ENCODE measurements around the gene GRIN2A.

DNA sequence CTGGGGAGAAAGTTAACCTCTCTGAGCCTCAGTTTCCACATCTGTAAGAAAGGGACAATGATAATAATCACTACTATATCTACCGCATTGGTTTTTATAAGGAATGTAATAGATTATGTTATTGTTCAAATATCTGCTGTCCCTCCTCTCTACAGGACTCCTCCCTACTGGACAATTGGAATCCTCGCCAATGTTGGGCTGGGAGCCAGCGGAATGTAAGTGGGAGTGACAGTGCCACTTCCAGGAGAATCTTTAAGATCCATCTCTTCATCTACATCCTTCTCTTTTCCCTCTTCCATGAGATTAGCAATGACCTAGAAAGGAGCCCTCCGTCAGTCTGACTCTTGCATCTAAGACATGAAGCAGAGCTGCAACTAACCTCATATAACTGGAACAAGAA, 95.1 kb downstream of the GRIN2A start:
- no peak for TF ChIP-seq MTA3 (CRISPR knock-in tag; IDR thresholded peaks at IDR 0.05)
- TF ChIP-seq ASH2L (IDR thresholded peaks at IDR 0.05; ENCODE audit: insufficient read length, low read depth, low read length) = no peak
- TF ChIP-seq REPIN1 (CRISPR knock-in tag; IDR thresholded peaks at IDR 0.05; ENCODE audit: borderline replicate concordance, low read depth) = no peak
- TF ChIP-seq ZNF510 (CRISPR knock-in tag; IDR thresholded peaks at IDR 0.05; ENCODE audit: low read depth) = no peak
- TF ChIP-seq TRIM24 (CRISPR knock-in tag; IDR thresholded peaks at IDR 0.05) = no peak
- no peak for TF ChIP-seq ZNF788 (CRISPR knock-in tag; IDR thresholded peaks at IDR 0.05; ENCODE audit: borderline replicate concordance)
- TF ChIP-seq EP300 (IDR thresholded peaks at IDR 0.05; ENCODE audit: low read depth in 2 of 2, low read length in 2 of 2) = no peak
- TF ChIP-seq EP300 (CRISPR knock-in tag; IDR thresholded peaks at IDR 0.05; ENCODE audit: borderline replicate concordance) = no peak
- no peak for TF ChIP-seq ZNF430 (CRISPR knock-in tag; IDR thresholded peaks at IDR 0.05)
- no peak for TF ChIP-seq ATF1 (CRISPR knock-in tag; IDR thresholded peaks at IDR 0.05)
- TF ChIP-seq MIXL1 (CRISPR knock-in tag; IDR thresholded peaks at IDR 0.05) = no peak
- no peak for TF ChIP-seq ZNF253 (CRISPR knock-in tag; IDR thresholded peaks at IDR 0.05; ENCODE audit: borderline replicate concordance)
- TF ChIP-seq, protein P1, sequence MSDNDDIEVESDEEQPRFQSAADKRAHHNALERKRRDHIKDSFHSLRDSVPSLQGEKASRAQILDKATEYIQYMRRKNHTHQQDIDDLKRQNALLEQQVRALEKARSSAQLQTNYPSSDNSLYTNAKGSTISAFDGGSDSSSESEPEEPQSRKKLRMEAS (IDR thresholded peaks at IDR 0.05) = no peak

All from HepG2 (cell line).